GM21528 (cell line): ENCODE results near the gene CYB5R2.
A peak's percentile ranks its signal among the peaks of the same experiment; 100 is the strongest.

ENCODE experiments used
- ATAC-seq: cut with Tn5 transposase; IDR thresholded peaks from one replicate; pipeline ENCODE4 v1.9.1; 2021; ENCODE audit warnings: mild to moderate bottlenecking, moderate library complexity; ENCODE audit not compliant: unreplicated experiment, low FRiP score

CYB5R2 gene

DNA sequence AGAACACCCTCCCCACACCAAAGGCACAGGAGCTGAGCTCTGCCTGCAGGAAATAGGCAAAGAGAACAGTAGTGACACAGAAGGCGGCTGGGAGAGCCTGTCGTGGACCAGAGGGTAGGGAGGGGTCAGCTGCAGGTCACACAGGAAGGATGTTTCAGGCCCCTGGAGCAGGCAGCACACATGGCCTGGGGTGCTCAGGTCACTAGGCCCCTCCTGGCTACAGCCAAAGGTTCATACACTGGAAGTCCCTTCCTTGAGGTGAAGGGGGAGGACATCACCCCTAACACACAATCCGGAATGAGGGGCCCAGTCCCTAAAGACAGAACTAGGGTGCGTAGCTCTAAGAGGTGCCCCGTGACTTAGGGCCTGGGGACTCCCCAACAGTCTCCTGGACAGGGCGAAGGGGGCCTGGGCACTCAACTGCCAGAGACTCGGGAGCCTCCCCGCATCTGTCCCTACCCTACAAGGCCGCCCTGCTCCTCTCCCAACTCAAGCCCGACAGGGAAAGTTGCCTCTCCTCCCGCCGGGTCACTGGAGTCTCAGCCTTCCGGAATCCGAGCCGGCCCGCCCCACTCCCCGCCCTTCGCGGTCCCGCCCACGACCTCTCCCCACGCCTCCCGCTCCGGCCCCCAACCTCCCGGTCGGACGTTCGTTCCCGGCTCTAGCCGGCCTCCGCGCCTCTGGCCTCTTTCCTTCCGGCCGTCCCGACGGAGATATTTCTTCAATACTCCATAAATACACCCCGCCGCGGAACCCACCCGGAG lies at the start of gene CYB5R2:
TSS of gene CYB5R2 (minus strand) at position 541 of the 764 bp plus-strand sequence. CDS start 675 bp downstream, outside the sequence.
- no peak for ATAC-seq

GRCh38 chr11:7714786-7715185 lies 41.5 kb upstream of the CYB5R2 start:
- ATAC-seq: no peak

- ATAC-seq: no peak
Observed at GRCh38 chr11:7706377-7706776, 33.1 kb upstream of the CYB5R2 start, which contains the start of gene OVCH2. OVCH2 (minus strand) TSS chr11:7706477; CDS start chr11:7706394, 83 bp downstream.

- ATAC-seq: no peak
Observed at GRCh38 chr11:7703740-7704139, 30.4 kb upstream of the CYB5R2 start.

DNA sequence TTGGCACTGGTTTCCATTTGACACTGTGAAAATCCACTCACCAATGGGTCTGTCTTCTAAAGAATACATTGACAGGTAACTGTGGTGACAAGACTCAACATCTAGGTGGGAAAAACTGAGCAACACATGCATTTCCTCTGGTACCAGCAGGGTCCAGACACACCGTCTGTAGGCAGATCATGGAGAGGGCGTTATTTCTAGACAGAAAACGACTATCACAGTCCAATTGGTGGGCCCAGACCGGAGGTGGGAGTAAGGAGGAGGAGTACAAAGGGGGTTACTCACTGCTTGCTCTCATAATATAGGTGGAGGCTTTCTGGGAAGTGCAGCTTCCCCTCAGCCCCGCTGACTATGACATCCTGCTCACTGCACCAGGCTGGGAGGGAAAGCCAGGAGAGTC lies 23.1 kb upstream of the CYB5R2 start:
- ATAC-seq: no peak

GRCh38 chr11:7694235-7694634 lies 20.9 kb upstream of the CYB5R2 start:
- no peak for ATAC-seq

GRCh38 chr11:7692426-7692825 lies 19.1 kb upstream of the CYB5R2 start:
- ATAC-seq: no peak

GRCh38 chr11:7691759-7692350 lies 18.6 kb upstream of the CYB5R2 start:
- ATAC-seq: no peak

GRCh38 chr11:7690648-7691047 lies 17.3 kb upstream of the CYB5R2 start:
- ATAC-seq: no peak

GRCh38 chr11:7689239-7689638 lies 15.9 kb upstream of the CYB5R2 start:
- ATAC-seq: no peak

GRCh38 chr11:7688238-7688826 lies 15.0 kb upstream of the CYB5R2 start:
- ATAC-seq: peak; percentile 70

DNA sequence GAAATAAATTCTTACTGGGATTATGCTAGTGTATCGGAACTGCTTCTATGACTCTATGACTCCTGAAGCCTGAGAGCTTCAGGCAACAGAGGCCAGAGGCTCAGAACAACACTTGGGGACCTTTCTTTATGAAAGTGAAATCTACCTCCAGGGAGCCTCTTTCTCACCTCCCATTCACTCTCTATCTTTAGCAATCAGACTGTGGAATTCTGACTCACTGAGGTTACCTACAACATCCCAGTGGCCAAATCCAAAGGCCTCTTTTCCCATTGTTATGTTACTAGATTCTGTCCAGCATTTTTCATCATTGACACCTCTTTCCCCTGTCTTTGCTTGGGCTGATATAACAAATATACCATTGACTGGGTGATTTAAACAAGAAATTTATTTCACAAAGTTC lies 14.1 kb upstream of the CYB5R2 start:
- ATAC-seq: no peak

GRCh38 chr11:7686761-7687160 lies 13.5 kb upstream of the CYB5R2 start:
- ATAC-seq: no peak

GRCh38 chr11:7683571-7683970 lies 10.3 kb upstream of the CYB5R2 start:
- no peak for ATAC-seq

DNA sequence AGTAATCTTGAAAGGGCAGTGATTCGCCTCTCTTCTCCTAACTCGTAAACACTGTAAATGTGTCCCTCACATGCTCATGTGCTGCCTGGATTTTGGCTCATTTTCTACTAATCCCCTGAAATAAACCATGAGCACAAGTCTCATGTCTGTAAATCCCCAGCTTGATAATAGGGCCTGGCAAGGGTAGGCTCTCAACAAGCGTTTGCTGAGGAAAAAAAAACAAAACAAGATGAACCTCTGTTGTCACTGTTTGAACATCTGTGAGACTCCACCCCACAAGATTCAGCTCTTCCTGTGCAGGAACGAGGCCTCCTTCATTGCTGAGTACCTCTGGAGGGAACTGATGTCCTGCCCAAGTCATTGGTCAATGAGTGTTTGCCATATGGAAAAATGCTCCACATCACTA lies 4.5 kb upstream of the CYB5R2 start:
- no peak for ATAC-seq

GRCh38 chr11:7677071-7677470 lies 3.8 kb upstream of the CYB5R2 start:
- ATAC-seq: no peak

- no peak for ATAC-seq
Observed at GRCh38 chr11:7675631-7676030, 2.3 kb upstream of the CYB5R2 start.

GRCh38 chr11:7673724-7674434 lies 579 bp upstream of the CYB5R2 start:
- ATAC-seq: no peak

DNA sequence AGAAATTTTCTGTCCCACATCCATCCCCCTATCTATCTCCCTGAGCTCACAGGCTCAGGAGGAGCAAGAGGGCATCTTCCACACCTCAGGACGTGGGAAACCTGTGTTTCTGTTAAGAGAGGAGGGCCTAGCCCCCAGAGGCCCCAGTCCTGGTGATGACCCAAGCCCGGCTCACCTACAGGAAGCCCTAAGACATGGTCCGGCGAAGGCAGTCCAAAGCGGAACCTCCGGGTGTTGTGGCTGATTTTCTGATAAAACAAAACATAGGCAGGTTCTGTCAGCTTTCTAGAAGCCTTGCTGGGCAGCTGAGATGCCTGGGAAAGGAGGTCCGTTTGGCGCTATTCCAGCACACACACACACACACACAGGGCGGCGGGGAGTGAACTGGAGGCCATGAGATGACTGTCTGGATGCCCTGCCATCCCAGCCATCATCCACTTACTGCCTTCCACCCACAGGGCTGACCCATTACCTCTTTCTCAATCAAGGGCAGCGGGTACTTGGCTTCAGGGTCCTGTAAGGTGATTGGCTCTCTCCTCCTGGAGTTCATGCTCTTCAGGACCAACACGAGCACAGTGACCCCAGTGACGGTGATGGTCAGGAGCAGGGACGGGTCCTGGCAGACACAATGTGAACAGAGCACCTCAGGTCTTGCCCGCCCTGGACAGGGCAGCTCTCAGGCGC lies 882 bp downstream of the CYB5R2 start:
- no peak for ATAC-seq

DNA sequence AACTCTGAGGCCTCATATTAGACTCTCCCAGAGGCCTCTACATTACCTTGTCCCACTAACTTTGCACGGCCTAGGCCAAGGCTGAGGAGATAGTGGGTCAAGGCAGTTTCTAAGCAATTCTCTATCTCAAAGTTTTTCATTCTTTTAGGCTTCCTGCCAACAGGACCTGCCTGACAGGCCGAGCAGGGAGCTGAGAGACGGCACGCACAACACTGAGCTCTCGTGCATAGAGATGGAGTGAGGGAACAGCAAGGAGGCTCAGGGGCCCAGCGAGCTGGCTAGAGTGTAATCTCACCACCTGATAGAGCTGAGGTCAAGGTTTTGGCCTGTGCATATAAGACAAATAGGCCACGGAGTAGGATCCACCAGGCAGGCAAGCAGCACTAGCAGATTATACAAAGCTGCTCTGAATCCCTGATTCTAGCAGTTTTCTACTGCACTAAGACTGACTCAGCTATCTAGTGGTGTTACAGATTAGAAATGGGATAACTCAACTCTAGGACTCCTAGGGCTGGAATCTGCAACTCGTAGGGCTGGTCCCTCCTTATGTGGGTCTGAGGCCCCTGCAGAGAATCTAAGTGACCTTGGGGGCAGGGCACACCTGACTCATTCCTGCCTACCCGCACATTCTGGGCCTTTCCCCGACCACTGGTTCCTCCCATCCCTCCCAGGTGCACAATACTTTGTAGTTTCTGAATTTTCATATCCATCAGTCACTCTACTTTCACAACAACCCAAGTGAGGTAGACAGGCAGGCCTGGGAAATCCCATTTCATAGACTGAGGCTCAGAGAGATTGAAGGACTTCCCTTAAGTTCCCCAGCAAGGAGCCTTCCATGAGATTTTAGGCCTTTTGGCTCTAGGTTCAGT lies 1.7 kb downstream of the CYB5R2 start:
- peak; percentile 52 for ATAC-seq
